ENCODE measurements around the gene MLH3.

- TF ChIP-seq, protein P1, sequence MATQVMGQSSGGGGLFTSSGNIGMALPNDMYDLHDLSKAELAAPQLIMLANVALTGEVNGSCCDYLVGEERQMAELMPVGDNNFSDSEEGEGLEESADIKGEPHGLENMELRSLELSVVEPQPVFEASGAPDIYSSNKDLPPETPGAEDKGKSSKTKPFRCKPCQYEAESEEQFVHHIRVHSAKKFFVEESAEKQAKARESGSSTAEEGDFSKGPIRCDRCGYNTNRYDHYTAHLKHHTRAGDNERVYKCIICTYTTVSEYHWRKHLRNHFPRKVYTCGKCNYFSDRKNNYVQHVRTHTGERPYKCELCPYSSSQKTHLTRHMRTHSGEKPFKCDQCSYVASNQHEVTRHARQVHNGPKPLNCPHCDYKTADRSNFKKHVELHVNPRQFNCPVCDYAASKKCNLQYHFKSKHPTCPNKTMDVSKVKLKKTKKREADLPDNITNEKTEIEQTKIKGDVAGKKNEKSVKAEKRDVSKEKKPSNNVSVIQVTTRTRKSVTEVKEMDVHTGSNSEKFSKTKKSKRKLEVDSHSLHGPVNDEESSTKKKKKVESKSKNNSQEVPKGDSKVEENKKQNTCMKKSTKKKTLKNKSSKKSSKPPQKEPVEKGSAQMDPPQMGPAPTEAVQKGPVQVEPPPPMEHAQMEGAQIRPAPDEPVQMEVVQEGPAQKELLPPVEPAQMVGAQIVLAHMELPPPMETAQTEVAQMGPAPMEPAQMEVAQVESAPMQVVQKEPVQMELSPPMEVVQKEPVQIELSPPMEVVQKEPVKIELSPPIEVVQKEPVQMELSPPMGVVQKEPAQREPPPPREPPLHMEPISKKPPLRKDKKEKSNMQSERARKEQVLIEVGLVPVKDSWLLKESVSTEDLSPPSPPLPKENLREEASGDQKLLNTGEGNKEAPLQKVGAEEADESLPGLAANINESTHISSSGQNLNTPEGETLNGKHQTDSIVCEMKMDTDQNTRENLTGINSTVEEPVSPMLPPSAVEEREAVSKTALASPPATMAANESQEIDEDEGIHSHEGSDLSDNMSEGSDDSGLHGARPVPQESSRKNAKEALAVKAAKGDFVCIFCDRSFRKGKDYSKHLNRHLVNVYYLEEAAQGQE (IDR thresholded peaks at IDR 0.05; ENCODE audit: unreplicated experiment), result no peak
- TF ChIP-seq, protein P2, sequence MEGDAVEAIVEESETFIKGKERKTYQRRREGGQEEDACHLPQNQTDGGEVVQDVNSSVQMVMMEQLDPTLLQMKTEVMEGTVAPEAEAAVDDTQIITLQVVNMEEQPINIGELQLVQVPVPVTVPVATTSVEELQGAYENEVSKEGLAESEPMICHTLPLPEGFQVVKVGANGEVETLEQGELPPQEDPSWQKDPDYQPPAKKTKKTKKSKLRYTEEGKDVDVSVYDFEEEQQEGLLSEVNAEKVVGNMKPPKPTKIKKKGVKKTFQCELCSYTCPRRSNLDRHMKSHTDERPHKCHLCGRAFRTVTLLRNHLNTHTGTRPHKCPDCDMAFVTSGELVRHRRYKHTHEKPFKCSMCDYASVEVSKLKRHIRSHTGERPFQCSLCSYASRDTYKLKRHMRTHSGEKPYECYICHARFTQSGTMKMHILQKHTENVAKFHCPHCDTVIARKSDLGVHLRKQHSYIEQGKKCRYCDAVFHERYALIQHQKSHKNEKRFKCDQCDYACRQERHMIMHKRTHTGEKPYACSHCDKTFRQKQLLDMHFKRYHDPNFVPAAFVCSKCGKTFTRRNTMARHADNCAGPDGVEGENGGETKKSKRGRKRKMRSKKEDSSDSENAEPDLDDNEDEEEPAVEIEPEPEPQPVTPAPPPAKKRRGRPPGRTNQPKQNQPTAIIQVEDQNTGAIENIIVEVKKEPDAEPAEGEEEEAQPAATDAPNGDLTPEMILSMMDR (conservative IDR thresholded peaks at IDR 0.05; ENCODE audit: low read depth in 2 of 2), result no peak
- TF ChIP-seq POLR2AphosphoS5 (IDR thresholded peaks at IDR 0.05; ENCODE audit: low read depth), result no peak
- no peak for TF ChIP-seq EZH2phosphoT487 (IDR thresholded peaks at IDR 0.05; ENCODE audit: unreplicated experiment)
- no peak for TF ChIP-seq EZH2 (IDR thresholded peaks at IDR 0.05; ENCODE audit: low read depth, unreplicated experiment)
- TF ChIP-seq JUNB (IDR thresholded peaks at IDR 0.05; ENCODE audit: unreplicated experiment), result no peak
Measured at GRCh38 chr14:74980398-74980730, 70.9 kb downstream of the MLH3 start.
